AG10803 (cell line): ENCODE results near the gene TMEM266.
A peak's percentile ranks its signal among the peaks of the same experiment; 100 is the strongest.
"Not testable (repeated sequence)": the region's sequence is repeated elsewhere in the genome, so short reads cannot be mapped to it uniquely, and the experiment has no call there.

ENCODE experiments used
- DNase-seq: peaks from one replicate; pipeline ENCODE4 v3.0.0; 2010; ENCODE audit warnings: low read depth
- H3K4me3 ChIP-seq: 2 replicates; pipeline ENCODE4 v1.5.1; 2011; ENCODE audit warnings: mild to moderate bottlenecking, low read length, control low read depth
- CTCF ChIP-seq: conservative IDR thresholded peaks from 2 replicates; pipeline ENCODE4 v1.5.1; 2011; ENCODE audit warnings: mild to moderate bottlenecking, low read length, control low read depth, inconsistent platforms

The TMEM266 gene

GRCh38 chr15:76033438-76033837, 26.3 kb upstream of the TMEM266 start:
- TF ChIP-seq CTCF, result no peak
- no peak for DNase-seq

GRCh38 chr15:76034111-76034510, 25.7 kb upstream of the TMEM266 start:
- no peak for DNase-seq
- no peak overlapping the region for H3K4me3 ChIP-seq
- no peak for TF ChIP-seq CTCF

More at GRCh38 chr15:76033438-76033837, 26.3 kb upstream of the TMEM266 start:
- H3K4me3 ChIP-seq, result no peak overlapping the region

- H3K4me3 ChIP-seq, result no peak overlapping the region
- no peak for TF ChIP-seq CTCF
- no peak for DNase-seq
Observed at GRCh38 chr15:76035593-76035992, 24.2 kb upstream of the TMEM266 start.

GRCh38 chr15:76038512-76038911, 21.3 kb upstream of the TMEM266 start:
- H3K4me3 ChIP-seq, result no peak overlapping the region
- no peak for DNase-seq
- no peak for TF ChIP-seq CTCF

- not testable (repeated sequence) for DNase-seq, H3K4me3 ChIP-seq
Observed at GRCh38 chr15:76054201-76054600, 5.6 kb upstream of the TMEM266 start.

- no peak for TF ChIP-seq CTCF
- DNase-seq, result no peak
- H3K4me3 ChIP-seq, result no peak overlapping the region
Observed at GRCh38 chr15:76056931-76057330, 2.9 kb upstream of the TMEM266 start.

GRCh38 chr15:76057332-76058000, 2.3 kb upstream of the TMEM266 start:
- peak; percentile 90 for TF ChIP-seq CTCF
- H3K4me3 ChIP-seq, result peak overlapping the region; percentile 2; the same call in 1 of the 2 replicates
- DNase-seq, result peak; percentile 34
